ENCODE data around the gene NDUFA8. TPM values are rescaled to one million over a fixed set of nuclear protein-coding genes. Genes with fewer than 3 reads are reported as not detected.

NDUFA8 gene
- total and polyA plus RNA-seq, 2 experiments from 2014 or later: 36.6 to 144 TPM

DNA sequence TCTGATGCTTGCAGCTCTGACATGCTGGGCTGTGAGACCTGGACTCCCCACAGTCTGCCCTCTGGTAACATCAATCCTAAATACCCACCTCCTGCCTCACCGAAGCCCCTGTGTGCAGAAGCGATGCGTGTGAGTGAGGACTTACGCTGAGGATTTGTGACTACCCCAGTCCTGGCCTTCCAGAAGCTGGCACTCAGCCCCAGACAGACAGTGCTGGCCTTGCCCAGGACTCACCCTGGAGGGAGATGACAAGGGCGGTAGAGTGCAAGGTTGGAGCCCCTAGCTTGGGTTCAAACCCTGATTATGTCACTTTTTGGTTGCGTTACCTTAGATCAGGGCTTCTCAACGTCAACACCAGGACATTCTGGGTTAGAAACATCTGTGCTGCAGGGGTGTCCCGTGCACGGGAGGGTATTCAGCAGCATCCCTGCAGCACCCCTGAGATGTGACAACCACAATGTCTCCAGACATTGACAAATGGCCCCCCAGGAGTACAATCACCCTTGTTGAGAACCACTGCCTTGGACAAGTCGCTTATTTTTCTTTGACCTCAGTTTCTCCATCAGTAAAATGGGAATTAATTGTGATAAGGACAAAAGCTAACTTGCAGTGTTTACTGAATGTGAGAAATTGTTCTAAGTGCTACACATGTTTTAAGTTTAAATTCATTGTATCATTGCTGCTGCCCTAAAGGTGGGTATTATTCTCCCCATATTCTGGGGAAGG is 43.0 kb downstream of the NDUFA8 start:
- Mint-ChIP-seq H3K4me3 (no peak overlapping the region; the same call in 2 of the 3 replicates), H3K27ac (no peak overlapping the region), H3K27me3 (ENCODE audit: insufficient read depth, low read depth, poor library complexity) (peaks cover 23% of the 10 kb centered on the region), H3K9me3 (no peaks in the 10 kb centered on the region), H3K36me3 (ENCODE audit: low read depth) (no peaks in the 10 kb centered on the region), H3K4me1 (peaks cover 33% of the 10 kb centered on the region)
- no peak overlapping the region for H3K27ac ChIP-seq (ENCODE audit: low read depth)
- no peaks in the 10 kb centered on the region for H4K20me1 ChIP-seq (replicated peaks; ENCODE audit: insufficient read depth)
- ATAC-seq (no peak), DNase-seq (ENCODE audit: low spot score) (no peak)
- H3K4me3 ChIP-seq: no peak overlapping the region
- TF ChIP-seq, protein P1, sequence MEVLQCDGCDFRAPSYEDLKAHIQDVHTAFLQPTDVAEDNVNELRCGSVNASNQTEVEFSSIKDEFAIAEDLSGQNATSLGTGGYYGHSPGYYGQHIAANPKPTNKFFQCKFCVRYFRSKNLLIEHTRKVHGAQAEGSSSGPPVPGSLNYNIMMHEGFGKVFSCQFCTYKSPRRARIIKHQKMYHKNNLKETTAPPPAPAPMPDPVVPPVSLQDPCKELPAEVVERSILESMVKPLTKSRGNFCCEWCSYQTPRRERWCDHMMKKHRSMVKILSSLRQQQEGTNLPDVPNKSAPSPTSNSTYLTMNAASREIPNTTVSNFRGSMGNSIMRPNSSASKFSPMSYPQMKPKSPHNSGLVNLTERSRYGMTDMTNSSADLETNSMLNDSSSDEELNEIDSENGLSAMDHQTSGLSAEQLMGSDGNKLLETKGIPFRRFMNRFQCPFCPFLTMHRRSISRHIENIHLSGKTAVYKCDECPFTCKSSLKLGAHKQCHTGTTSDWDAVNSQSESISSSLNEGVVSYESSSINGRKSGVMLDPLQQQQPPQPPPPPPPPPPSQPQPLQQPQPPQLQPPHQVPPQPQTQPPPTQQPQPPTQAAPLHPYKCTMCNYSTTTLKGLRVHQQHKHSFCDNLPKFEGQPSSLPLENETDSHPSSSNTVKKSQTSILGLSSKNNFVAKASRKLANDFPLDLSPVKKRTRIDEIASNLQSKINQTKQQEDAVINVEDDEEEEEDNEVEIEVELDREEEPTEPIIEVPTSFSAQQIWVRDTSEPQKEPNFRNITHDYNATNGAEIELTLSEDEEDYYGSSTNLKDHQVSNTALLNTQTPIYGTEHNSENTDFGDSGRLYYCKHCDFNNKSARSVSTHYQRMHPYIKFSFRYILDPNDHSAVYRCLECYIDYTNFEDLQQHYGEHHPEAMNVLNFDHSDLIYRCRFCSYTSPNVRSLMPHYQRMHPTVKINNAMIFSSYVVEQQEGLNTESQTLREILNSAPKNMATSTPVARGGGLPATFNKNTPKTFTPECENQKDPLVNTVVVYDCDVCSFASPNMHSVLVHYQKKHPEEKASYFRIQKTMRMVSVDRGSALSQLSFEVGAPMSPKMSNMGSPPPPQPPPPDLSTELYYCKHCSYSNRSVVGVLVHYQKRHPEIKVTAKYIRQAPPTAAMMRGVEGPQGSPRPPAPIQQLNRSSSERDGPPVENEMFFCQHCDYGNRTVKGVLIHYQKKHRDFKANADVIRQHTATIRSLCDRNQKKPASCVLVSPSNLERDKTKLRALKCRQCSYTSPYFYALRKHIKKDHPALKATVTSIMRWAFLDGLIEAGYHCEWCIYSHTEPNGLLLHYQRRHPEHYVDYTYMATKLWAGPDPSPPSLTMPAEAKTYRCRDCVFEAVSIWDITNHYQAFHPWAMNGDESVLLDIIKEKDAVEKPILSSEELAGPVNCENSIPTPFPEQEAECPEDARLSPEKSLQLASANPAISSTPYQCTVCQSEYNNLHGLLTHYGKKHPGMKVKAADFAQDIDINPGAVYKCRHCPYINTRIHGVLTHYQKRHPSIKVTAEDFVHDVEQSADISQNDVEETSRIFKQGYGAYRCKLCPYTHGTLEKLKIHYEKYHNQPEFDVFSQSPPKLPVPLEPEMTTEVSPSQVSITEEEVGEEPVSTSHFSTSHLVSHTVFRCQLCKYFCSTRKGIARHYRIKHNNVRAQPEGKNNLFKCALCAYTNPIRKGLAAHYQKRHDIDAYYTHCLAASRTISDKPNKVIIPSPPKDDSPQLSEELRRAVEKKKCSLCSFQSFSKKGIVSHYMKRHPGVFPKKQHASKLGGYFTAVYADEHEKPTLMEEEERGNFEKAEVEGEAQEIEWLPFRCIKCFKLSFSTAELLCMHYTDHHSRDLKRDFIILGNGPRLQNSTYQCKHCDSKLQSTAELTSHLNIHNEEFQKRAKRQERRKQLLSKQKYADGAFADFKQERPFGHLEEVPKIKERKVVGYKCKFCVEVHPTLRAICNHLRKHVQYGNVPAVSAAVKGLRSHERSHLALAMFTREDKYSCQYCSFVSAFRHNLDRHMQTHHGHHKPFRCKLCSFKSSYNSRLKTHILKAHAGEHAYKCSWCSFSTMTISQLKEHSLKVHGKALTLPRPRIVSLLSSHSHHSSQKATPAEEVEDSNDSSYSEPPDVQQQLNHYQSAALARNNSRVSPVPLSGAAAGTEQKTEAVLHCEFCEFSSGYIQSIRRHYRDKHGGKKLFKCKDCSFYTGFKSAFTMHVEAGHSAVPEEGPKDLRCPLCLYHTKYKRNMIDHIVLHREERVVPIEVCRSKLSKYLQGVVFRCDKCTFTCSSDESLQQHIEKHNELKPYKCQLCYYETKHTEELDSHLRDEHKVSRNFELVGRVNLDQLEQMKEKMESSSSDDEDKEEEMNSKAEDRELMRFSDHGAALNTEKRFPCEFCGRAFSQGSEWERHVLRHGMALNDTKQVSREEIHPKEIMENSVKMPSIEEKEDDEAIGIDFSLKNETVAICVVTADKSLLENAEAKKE (CRISPR knock-in tag; IDR thresholded peaks at IDR 0.05): no peak
- TF ChIP-seq STAT1 (IDR thresholded peaks at IDR 0.05; ENCODE audit: unreplicated experiment): no peak
- TF ChIP-seq EZH2phosphoT487 (IDR thresholded peaks at IDR 0.05; ENCODE audit: unreplicated experiment): no peak
- TF ChIP-seq, protein P2, sequence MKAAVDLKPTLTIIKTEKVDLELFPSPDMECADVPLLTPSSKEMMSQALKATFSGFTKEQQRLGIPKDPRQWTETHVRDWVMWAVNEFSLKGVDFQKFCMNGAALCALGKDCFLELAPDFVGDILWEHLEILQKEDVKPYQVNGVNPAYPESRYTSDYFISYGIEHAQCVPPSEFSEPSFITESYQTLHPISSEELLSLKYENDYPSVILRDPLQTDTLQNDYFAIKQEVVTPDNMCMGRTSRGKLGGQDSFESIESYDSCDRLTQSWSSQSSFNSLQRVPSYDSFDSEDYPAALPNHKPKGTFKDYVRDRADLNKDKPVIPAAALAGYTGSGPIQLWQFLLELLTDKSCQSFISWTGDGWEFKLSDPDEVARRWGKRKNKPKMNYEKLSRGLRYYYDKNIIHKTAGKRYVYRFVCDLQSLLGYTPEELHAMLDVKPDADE (IDR thresholded peaks at IDR 0.05): no peak
- no peak for TF ChIP-seq POLR2AphosphoS5 (IDR thresholded peaks at IDR 0.05; ENCODE audit: low read depth)
- H3K4me2 ChIP-seq: no peak overlapping the region
- H2AFZ ChIP-seq: no peak overlapping the region
- no peaks in the 10 kb centered on the region for H3K27me3 ChIP-seq (ENCODE audit: insufficient read depth)
- H3K79me2 ChIP-seq (replicated peaks; ENCODE audit: insufficient read depth): no peaks in the 10 kb centered on the region
- H3K9me2 ChIP-seq (ENCODE audit: insufficient read depth): 0 out of 2 replicates have a peak, but pooled peaks cover 3% of the 10 kb centered on the region
- peaks cover 13% of the 10 kb centered on the region; the same call in 1 of the 2 replicates for H3K4me1 ChIP-seq (ENCODE audit: insufficient read depth)
- no peaks in the 10 kb centered on the region for H3F3A ChIP-seq (replicated peaks; ENCODE audit: low read depth)
- H3K36me3 ChIP-seq (ENCODE audit: insufficient read depth): no peaks in the 10 kb centered on the region

Data from GM23338 (cell line).